IMR-90 (cell line): ENCODE data around the gene PTPRCAP. TPM values are rescaled to one million over a fixed set of nuclear protein-coding genes. Genes with fewer than 3 reads are reported as not detected.

Experiments
- ATAC-seq: fragments of 200-7000 bp; cut with Tn5 transposase; 2 replicates; pipeline ENCODE4 v1.9.1; 2020; ENCODE audit warnings: low read depth, mild to moderate bottlenecking, moderate library complexity
- BruUV-seq: library from RNA; stranded (reverse); fragments of 400-500 nt; replicated peaks from 2 replicates; lab custom pipeline; 2021; lab: Mats Ljungman, UMichigan
- CTCF ChIA-PET: fragments of 300-600 bp; formaldehyde crosslinking; extraction: SDS; loops from one replicate; lab custom pipeline; 2021; ENCODE audit warnings: antibody characterized with exemption; lab: Yijun Ruan, JAX
- POLR2A ChIA-PET: fragments of 300-600 bp; sonication (Branson Sonifier 250); formaldehyde crosslinking; loops from one replicate; lab custom pipeline; 2022; ENCODE audit warnings: antibody characterized with exemption; ENCODE audit not compliant: unreplicated experiment; lab: Charles Lee
- DNase-seq: peaks from one replicate; pipeline ENCODE4 v3.0.0; 2013
- H2AFZ ChIP-seq: replicated peaks from 2 replicates; pipeline ENCODE3; 2013; ENCODE audit warnings: low read length, mild to moderate bottlenecking; ENCODE audit not compliant: poor library complexity
- H2AK5ac ChIP-seq: 2 replicates; pipeline ENCODE4 v1.6.1; 2013; ENCODE audit warnings: low read depth, low read length, inconsistent platforms
- H2AK9ac ChIP-seq: replicated peaks from 2 replicates; pipeline ENCODE3; 2013; ENCODE audit warnings: mild to moderate bottlenecking, low read depth, low read length, moderate library complexity; ENCODE audit not compliant: poor library complexity
- H2BK120ac ChIP-seq: 2 replicates; pipeline ENCODE4 v1.6.1; 2013; ENCODE audit warnings: low read depth, low read length, inconsistent platforms
- H2BK15ac ChIP-seq: 3 replicates; pipeline ENCODE4 v1.6.1; 2013; ENCODE audit warnings: low read depth, low read length, inconsistent platforms
- H2BK20ac ChIP-seq: 2 replicates; pipeline ENCODE4 v1.6.1; 2013; ENCODE audit warnings: low read depth, mild to moderate bottlenecking, inconsistent platforms, low read length, moderate library complexity
- H2BK5ac ChIP-seq: 2 replicates; pipeline ENCODE4 v1.6.1; 2013; ENCODE audit warnings: mild to moderate bottlenecking, low read depth, low read length, inconsistent platforms; ENCODE audit not compliant: poor library complexity, severe bottlenecking
- H3K14ac ChIP-seq: replicated peaks from 2 replicates; pipeline ENCODE4 v1.6.1; 2013; ENCODE audit warnings: low read depth, low read length, inconsistent platforms
- H3K18ac ChIP-seq: 2 replicates; pipeline ENCODE4 v1.6.1; 2013; ENCODE audit warnings: low read depth, low read length, control low read depth
- H3K23ac ChIP-seq: 2 replicates; pipeline ENCODE4 v1.6.1; 2013; ENCODE audit warnings: low read depth, low read length, inconsistent platforms
- H3K27ac ChIP-seq: 2 replicates; pipeline ENCODE4 v1.5.1; 2013; ENCODE audit warnings: mild to moderate bottlenecking, control low read depth, low read length; ENCODE audit not compliant: insufficient read depth
- H3K27me3 ChIP-seq: 2 replicates; pipeline ENCODE4 v1.6.1; 2013; ENCODE audit warnings: low read length; ENCODE audit not compliant: control insufficient read depth, insufficient read depth
- H3K36me3 ChIP-seq: 2 replicates; pipeline ENCODE4 v1.6.1; 2013; ENCODE audit warnings: low read length, mixed read lengths; ENCODE audit not compliant: control insufficient read depth, insufficient read depth
- H3K4ac ChIP-seq: 2 replicates; pipeline ENCODE4 v1.6.1; 2013; ENCODE audit warnings: low read depth, low read length, inconsistent platforms
- H3K4me1 ChIP-seq: 2 replicates; pipeline ENCODE4 v1.6.1; 2013; ENCODE audit warnings: low read length, mixed read lengths; ENCODE audit not compliant: control insufficient read depth, insufficient read depth
- H3K4me2 ChIP-seq: 2 replicates; pipeline ENCODE4 v1.6.1; 2013; ENCODE audit warnings: low read depth, mild to moderate bottlenecking, control low read depth, low read length, moderate library complexity
- H3K4me3 ChIP-seq: 2 replicates; pipeline ENCODE4 v1.5.1; 2013; ENCODE audit warnings: low read depth, mild to moderate bottlenecking, control low read depth, low read length, moderate library complexity; ENCODE audit not compliant: insufficient read depth
- H3K56ac ChIP-seq: 2 replicates; pipeline ENCODE4 v1.6.1; 2013; ENCODE audit warnings: low read length, inconsistent platforms; ENCODE audit not compliant: insufficient read depth; ENCODE audit errors: extremely low read depth
- H3K79me1 ChIP-seq, 2 experiments: 2 replicates each; pipeline ENCODE4 v1.6.1; 2013; ENCODE audit warnings: low read length in 2 of 2, inconsistent platforms in 1 of 2, low read depth in 1 of 2
- H3K9ac ChIP-seq: 2 replicates; pipeline ENCODE4 v1.6.1; 2013; ENCODE audit warnings: low read depth, low read length, control low read depth
- H3K9me1 ChIP-seq: 2 replicates; pipeline ENCODE4 v1.6.1; 2013; ENCODE audit warnings: low read length, inconsistent platforms; ENCODE audit not compliant: insufficient read depth
- H3K9me3 ChIP-seq: 2 replicates; pipeline ENCODE4 v1.6.1; 2013; ENCODE audit warnings: low read length; ENCODE audit not compliant: control insufficient read depth, insufficient read depth
- H4K20me1 ChIP-seq: 2 replicates; pipeline ENCODE4 v1.6.1; 2013; ENCODE audit warnings: low read length, inconsistent platforms; ENCODE audit not compliant: insufficient read depth
- H4K5ac ChIP-seq: 2 replicates; pipeline ENCODE4 v1.6.1; 2013; ENCODE audit warnings: mild to moderate bottlenecking, low read depth, low read length, control low read depth
- H4K8ac ChIP-seq, 2 experiments: 2 replicates each; pipeline ENCODE4 v1.6.1; 2013; ENCODE audit warnings: low read depth in 2 of 2, low read length in 2 of 2, control low read depth in 1 of 2, inconsistent platforms in 1 of 2
- H4K91ac ChIP-seq: 2 replicates; pipeline ENCODE4 v1.6.1; 2013; ENCODE audit warnings: low read depth, low read length, inconsistent platforms; ENCODE audit not compliant: insufficient read depth
- ELK1 ChIP-seq: fragments of 150-350 bp; IDR thresholded peaks from 2 replicates; pipeline ENCODE4 v1.6.1; 2016; ENCODE audit warnings: low read depth, mild to moderate bottlenecking, low read length, moderate library complexity, borderline replicate concordance
- NFE2L2 ChIP-seq: fragments of 150-350 bp; IDR thresholded peaks from 2 replicates; pipeline ENCODE4 v1.6.1; 2016; ENCODE audit warnings: low read depth, mild to moderate bottlenecking, low read length
- RFX5 ChIP-seq: IDR thresholded peaks from 2 replicates; pipeline ENCODE4 v1.8.0; 2012; ENCODE audit warnings: low read depth, mild to moderate bottlenecking, low read length, moderate library complexity
- WGBS, 2 experiments: methylation state at CpG; one replicate each; pipeline versions ENCODE4 v1.1.5 to v1.1.7; 2013; ENCODE audit warnings: missing lambda C conversion rate in 2 of 2; ENCODE audit not compliant: insufficient read length in 1 of 2; ENCODE audit errors: extremely low coverage in 2 of 2; 5-methylcytosine and 5-hydroxymethylcytosine counted together
- dilution Hi-C: fragments of 300-500 bp; cut with HindIII; formaldehyde crosslinking; loops from one replicate; pipeline ENCODE4 v1.14.3; 2018; ENCODE audit warnings: low sequenced_read_pairs; ENCODE audit not compliant: unreplicated experiment
- in situ Hi-C: fragments of 300-500 bp; cut with MboI; formaldehyde crosslinking; loops from 3 replicates; pipeline ENCODE4 v1.14.3; 2019; ENCODE audit warnings: low sequenced_read_pairs, inconsistent platforms, mixed read lengths
- intact Hi-C: fragments of 100-400 bp; cut with micrococcal nuclease; formaldehyde crosslinking; loops from 2 replicates; pipeline ENCODE4 v1.10.0; 2022
- polyA plus RNA-seq, 3 experiments: library from polyadenylated mRNA; depleted of rRNA; stranded (reverse); fragments of >200 nt; gene quantifications; 2 replicates each; pipeline ENCODE4 v1.2.3, GENCODE V29; 2012; ENCODE audit warnings: low replicate concordance in 1 of 3
- total RNA-seq: library from RNA; depleted of rRNA; stranded (reverse); fragments of >200 nt; gene quantifications from 2 replicates; pipeline ENCODE4 v1.2.3, GENCODE V29; 2012

The PTPRCAP gene
- total and polyA plus RNA-seq, 2 of the 4 experiments (the other 2 are of a cell fraction) = 0.24 TPM; not detected in 1

- Histone ChIP-seq H3K9ac (no peak overlapping the region), H3K23ac (no peak overlapping the region), H2BK120ac (no peak overlapping the region), H3K79me1 (no peaks in the 10 kb centered on the region), H2BK15ac (no peak overlapping the region), H3K14ac (no peak overlapping the region), H4K5ac (no peak overlapping the region), H3K4me1 (no peaks in the 10 kb centered on the region), H3K4ac (no peak overlapping the region), H3K18ac (no peak overlapping the region), H2BK20ac (no peak overlapping the region), H3K4me2 (no peak overlapping the region), H3K36me3 (no peaks in the 10 kb centered on the region), H3K27ac (no peak overlapping the region), H2AK5ac (no peak overlapping the region), H2AK9ac (no peak overlapping the region), H3K9me3 (no peaks in the 10 kb centered on the region), H3K56ac (no peak overlapping the region), H3K27me3 (peaks cover 22% of the 10 kb centered on the region), H4K91ac (no peak overlapping the region), H3K4me3 (no peak overlapping the region), H2BK5ac (no peak overlapping the region), H4K20me1 (no peaks in the 10 kb centered on the region), H3K9me1 (no peaks in the 10 kb centered on the region), H4K8ac (no peak overlapping the region), H2AFZ (no peak overlapping the region)
- no peak for DNase-seq
- ATAC-seq = no peak
- intact Hi-C loops = no loop called here
- in situ Hi-C loops = no loop called here
- BruUV-seq = no TSS peak
- CTCF ChIA-PET = no interaction called here
- POLR2A ChIA-PET = no interaction called here
- TF ChIP-seq RFX5 (no peak), NFE2L2 (no peak), ELK1 (no peak)
- dilution Hi-C loops = no loop called here
- 96% methylated on average over 8 of the region's 12 CpGs; no CpG with 5 or more reads in 1 of the 2 experiments for WGBS, 2 experiments
Observed at GRCh38 chr11:67457453-67457852, 20.0 kb upstream of the PTPRCAP start.
